AG09309 (cell line): ENCODE measurements around the gene PAX3.

Source experiments
- DNase-seq: peaks from one replicate; pipeline ENCODE4 v3.0.0-alpha.2; 2010; ENCODE audit warnings: low read depth
- H3K4me3 ChIP-seq: 2 replicates; pipeline ENCODE4 v1.5.1; 2011; ENCODE audit warnings: mild to moderate bottlenecking, low read depth, low read length, moderate library complexity; ENCODE audit not compliant: control insufficient read depth
- CTCF ChIP-seq: IDR thresholded peaks from 2 replicates; pipeline ENCODE4 v1.5.1; 2011; ENCODE audit warnings: mild to moderate bottlenecking, low read depth, low read length, inconsistent platforms; ENCODE audit not compliant: insufficient read depth, control insufficient read depth; ENCODE audit errors: missing control alignments

Gene PAX3

GRCh38 chr2:222292149-222293134, 6.4 kb downstream of the PAX3 start:
- H3K4me3 ChIP-seq = no peak overlapping the region
- DNase-seq = no peak
- no peak for TF ChIP-seq CTCF

DNA sequence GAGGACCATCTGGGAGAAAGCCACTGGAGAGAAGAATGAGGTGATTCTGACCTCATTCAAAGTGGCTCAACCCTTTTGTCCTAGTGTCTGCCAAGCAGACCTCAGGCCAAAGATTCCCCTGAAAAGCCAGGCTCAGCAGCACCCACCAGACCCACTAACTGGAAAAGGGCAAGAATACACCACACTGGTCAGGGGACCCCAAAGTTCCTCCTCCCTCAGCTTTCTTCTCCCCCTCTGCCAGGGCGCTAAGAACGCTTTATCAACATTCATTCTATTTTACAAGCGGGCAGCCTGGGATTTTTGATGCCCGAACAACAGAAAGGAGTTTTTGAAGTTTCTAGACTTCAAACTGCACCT, 7.3 kb downstream of the PAX3 start:
- no peak overlapping the region for H3K4me3 ChIP-seq
- no peak for DNase-seq
- no peak for TF ChIP-seq CTCF

DNA sequence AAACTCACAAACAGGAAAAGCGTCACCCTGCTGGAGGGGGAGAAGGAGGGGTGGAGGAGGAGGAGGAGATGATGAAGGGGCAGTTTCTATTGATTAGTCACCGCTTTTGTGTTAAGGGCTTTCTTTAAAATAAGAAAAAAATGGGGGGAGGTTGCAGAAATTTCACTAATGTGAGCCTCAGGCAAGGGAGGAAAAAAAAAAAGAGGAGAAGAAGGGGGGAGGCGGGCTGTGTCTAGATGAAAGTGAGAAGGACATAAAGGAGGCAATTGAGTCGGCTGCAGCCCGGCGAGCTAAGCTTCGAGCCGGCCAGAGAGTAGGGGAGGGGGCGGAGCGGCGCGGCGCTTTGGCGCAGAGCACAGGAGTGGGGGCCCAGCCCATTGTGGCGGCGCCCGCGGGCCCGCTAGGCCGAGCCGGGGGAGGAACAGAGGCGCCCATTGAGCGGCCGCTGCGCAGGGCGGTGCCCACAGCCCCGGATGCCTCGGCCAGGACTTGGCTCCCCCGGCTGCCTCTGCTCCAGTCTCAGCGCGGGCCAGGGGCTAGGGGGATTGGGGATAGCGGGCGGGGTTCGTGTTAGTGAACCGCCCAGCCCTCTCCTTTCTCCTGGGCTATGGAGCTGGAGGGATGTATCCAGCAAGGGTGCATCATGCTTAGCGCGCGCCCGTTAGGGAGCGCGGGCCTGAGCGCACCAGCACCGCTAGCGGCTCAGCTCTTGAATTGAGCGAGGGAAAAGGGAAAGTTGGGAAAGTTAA, 7.9 kb downstream of the PAX3 start:
- TF ChIP-seq CTCF = no peak
- peak overlapping the region; percentile 6 for H3K4me3 ChIP-seq

GRCh38 chr2:222290401-222290735, 8.4 kb downstream of the PAX3 start:
- no peak overlapping the region for H3K4me3 ChIP-seq
- DNase-seq = no peak
- no peak for TF ChIP-seq CTCF

More for the DNA sequence above, 7.9 kb downstream of the PAX3 start:
- DNase-seq = no peak

DNA sequence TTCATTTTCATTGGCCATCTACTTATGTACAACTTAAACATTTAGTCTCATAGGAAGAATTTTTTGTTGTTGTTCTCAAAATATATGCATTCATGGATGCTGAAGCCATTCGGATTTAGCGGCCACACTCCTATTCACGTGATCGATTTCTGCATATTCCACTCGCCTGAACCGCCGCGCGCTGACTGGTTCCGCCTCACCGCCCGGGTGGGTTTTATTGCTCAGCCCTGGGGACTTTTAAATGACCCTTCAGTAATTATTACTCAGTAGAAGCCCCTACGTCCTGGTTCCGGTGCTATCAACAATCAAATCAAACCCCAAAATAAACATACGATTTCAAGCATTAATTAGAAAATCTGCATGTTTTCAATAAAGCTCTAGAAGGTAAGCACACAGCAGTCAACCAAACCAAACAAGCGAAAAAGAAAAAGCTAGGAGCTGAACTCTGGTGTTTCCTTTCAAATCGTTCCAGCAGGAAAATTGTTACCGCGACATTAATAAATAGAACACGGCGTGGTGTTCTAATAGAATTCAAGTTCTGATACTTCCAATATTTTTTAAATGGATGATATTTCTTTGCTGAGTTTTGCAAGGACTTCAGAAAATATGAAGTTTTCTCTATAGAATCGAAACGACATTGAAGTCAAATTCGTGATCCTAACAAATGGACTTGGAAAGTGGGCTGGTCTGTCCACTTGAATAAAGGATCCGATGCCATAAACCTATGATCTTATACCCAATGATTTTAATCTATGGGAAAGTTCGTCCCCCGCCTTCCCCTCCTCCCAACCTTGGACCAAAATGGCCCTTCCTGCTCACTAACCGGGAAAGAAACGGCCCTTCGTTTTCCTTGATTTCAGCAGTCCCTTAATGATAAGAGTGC, 9.3 kb downstream of the PAX3 start:
- TF ChIP-seq CTCF = no peak
- no peak for DNase-seq
- no peak overlapping the region for H3K4me3 ChIP-seq
